Measurements from ENCODE around the gene HSPB7. TPM values are rescaled to one million over a fixed set of nuclear protein-coding genes. Genes with fewer than 3 reads are reported as not detected.

HSPB7 gene
- polyA plus RNA-seq (0.03 to 0.05 TPM in 2 of 3 replicates, not detected in the other), polyA minus RNA-seq (0.46 TPM in 1 of 3 replicates, not detected in the others)
- polyA plus RNA-seq (2011; ENCODE audit: low read depth): not detected
- polyA plus RNA-seq (2011; cell fraction: cytosol; rRNA removed): not detected in 2 replicates
- not detected in 2 replicates for polyA plus RNA-seq (2011; cell fraction: nucleus; rRNA removed)
- polyA plus RNA-seq (2012; ENCODE audit: low replicate concordance): not detected in 2 replicates
- not detected for polyA minus RNA-seq (2011; cell fraction: cytosol; rRNA and poly(A)+ RNA removed)
- polyA minus RNA-seq (2011; cell fraction: nucleus; rRNA and poly(A)+ RNA removed): not detected in 2 replicates

DNA sequence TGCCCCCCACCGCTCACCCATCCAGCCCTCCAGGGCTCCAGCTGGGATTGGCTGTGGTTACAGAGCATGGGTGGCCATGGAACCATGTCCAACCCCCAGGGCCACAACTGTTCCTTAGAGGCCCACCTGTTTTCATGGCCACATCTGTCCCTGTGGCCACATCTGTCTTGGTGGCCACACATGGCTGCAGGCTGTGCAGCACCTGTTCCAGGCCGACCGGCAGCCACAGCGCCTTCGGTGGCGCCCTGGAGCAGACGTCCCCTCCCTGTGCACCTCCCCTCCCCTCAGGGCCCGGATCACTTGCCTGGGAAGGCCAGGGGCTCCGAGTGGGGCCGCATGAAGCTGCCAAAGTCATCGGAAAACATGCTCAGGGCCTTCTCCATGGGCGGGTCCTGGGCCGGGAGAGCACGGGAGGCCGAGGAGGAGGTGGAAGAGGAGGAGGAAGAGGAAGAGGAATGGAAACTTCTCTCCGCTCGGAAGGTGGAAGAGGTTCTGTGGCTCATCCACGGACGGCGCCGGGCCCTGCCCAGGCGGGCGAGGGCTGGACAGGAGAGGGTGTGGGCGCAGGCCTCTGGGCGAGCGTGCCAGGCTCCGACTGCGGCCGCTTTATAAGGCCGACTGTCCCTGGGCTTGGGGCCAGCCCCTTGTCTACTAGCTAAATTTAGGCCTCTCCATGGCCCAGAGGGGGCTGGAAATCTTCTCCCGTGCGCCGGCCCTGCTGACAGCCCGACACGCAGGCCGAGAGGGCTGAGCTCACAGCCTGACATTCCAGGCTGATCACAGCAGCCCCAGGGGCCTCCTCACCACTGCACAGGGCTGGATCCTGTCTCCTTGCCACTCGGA lies at the start of gene HSPB7:
Gene HSPB7 (minus strand): TSS at position 583 of the 843 bp plus-strand sequence. CDS start 80 bp downstream, at position 503.
- FAIRE-seq: no peak
- Histone ChIP-seq H3K27ac (ENCODE audit: control insufficient read depth, insufficient read depth, low read length) (no peak within 1 kb of the TSS), H2AFZ (ENCODE audit: control insufficient read depth, low read length) (no peak within 1 kb of the TSS), H3K4me3 (ENCODE audit: control insufficient read depth in 2 of 3, extremely low read depth in 1 of 3, insufficient read depth in 2 of 3, low read depth in 1 of 3, low read length in 3 of 3) (no peak within 1 kb of the TSS), H3K36me3 (ENCODE audit: control insufficient read depth in 2 of 2, extremely low read depth in 1 of 2, insufficient read depth in 2 of 2, low read length in 2 of 2) (no peaks in the 10 kb centered on the region), H3K4me1 (ENCODE audit: control insufficient read depth, extremely low read depth, insufficient read depth, low read length) (peaks cover 2% of the 10 kb centered on the region), H3K27me3 (ENCODE audit: control insufficient read depth, extremely low read depth, insufficient read depth, low read length) (no peaks in the 10 kb centered on the region), H3K9me3 (ENCODE audit: control insufficient read depth, low read depth, low read length) (no peaks in the 10 kb centered on the region), H3K4me2 (ENCODE audit: control insufficient read depth, extremely low read depth, insufficient read depth, low read depth, low read length) (no peak within 1 kb of the TSS), H3K9ac (ENCODE audit: control insufficient read depth, extremely low read depth, insufficient read depth, low read length) (no peak within 1 kb of the TSS), H4K20me1 (ENCODE audit: control insufficient read depth, extremely low read depth, insufficient read depth, low read length) (peaks cover 5% of the 10 kb centered on the region), H3K9me1 (ENCODE audit: control insufficient read depth, extremely low read depth, insufficient read depth, low read length) (no peaks in the 10 kb centered on the region), H3K79me2 (ENCODE audit: control insufficient read depth, insufficient read depth, low read length) (no peaks in the 10 kb centered on the region)
- no peak for DNase-seq (ENCODE audit: low read depth, low spot score)
- TF ChIP-seq EZH2 (IDR thresholded peaks at IDR 0.05; ENCODE audit: low read length): no peak
- TF ChIP-seq, protein P1, sequence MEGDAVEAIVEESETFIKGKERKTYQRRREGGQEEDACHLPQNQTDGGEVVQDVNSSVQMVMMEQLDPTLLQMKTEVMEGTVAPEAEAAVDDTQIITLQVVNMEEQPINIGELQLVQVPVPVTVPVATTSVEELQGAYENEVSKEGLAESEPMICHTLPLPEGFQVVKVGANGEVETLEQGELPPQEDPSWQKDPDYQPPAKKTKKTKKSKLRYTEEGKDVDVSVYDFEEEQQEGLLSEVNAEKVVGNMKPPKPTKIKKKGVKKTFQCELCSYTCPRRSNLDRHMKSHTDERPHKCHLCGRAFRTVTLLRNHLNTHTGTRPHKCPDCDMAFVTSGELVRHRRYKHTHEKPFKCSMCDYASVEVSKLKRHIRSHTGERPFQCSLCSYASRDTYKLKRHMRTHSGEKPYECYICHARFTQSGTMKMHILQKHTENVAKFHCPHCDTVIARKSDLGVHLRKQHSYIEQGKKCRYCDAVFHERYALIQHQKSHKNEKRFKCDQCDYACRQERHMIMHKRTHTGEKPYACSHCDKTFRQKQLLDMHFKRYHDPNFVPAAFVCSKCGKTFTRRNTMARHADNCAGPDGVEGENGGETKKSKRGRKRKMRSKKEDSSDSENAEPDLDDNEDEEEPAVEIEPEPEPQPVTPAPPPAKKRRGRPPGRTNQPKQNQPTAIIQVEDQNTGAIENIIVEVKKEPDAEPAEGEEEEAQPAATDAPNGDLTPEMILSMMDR (optimal IDR thresholded peaks at IDR 0.05 in 1 of 3, IDR thresholded peaks at IDR 0.05 in 1 of 3, conservative IDR thresholded peaks at IDR 0.05 in 1 of 3; ENCODE audit: extremely low read depth in 1 of 3, insufficient read depth in 2 of 3, low read length in 3 of 3): no peak
- dilution Hi-C loops (cut with MboI; ENCODE audit: extremely low pct_ligation_motif_present, low sequenced_read_pairs): no loop called here

DNA sequence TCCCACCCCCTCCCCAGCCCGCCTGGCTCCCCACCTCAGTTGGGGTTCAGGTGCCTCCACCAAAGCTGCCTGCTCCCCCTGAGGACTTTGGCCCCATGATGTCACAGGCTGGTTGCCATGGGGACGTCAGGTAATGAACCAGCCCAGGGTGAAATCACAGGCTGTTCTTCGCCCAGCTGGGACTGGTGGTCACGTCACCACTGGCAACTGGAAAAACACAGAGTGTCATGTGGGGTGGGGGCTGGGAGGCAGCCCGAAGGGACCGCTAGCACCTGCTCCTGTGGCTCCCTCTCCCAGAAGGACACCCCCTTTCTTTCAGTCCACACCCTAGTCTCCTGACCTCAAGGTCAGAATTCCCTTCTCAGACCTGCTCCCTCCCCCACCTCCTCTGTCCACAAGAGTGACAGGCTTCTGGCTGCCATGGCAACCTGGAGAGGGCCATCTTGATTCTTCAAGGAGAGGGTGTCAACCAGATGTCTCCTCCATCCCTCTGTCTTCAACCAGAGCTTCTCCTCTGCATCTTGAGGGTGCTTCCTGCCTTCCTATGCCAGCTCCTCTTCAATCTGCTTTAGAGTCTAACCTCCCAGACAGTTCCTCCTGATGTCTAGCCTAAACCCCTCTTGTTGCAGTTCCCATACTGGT lies 49.4 kb upstream of the HSPB7 start:
- no peak overlapping the region for H3K4me2 ChIP-seq (ENCODE audit: control insufficient read depth, extremely low read depth, insufficient read depth, low read depth, low read length)

More for the DNA sequence above, 49.4 kb upstream of the HSPB7 start:
- dilution Hi-C loops (cut with MboI; ENCODE audit: extremely low pct_ligation_motif_present, low sequenced_read_pairs): no loop called here
- Histone ChIP-seq H3K27ac (ENCODE audit: control insufficient read depth, insufficient read depth, low read length) (no peak overlapping the region), H3K9me3 (ENCODE audit: control insufficient read depth, low read depth, low read length) (no peaks in the 10 kb centered on the region), H4K20me1 (ENCODE audit: control insufficient read depth, extremely low read depth, insufficient read depth, low read length) (no peaks in the 10 kb centered on the region), H3K9me1 (ENCODE audit: control insufficient read depth, extremely low read depth, insufficient read depth, low read length) (no peaks in the 10 kb centered on the region), H3K27me3 (ENCODE audit: control insufficient read depth, extremely low read depth, insufficient read depth, low read length) (peaks cover 11% of the 10 kb centered on the region), H3K36me3 (ENCODE audit: control insufficient read depth in 2 of 2, extremely low read depth in 1 of 2, insufficient read depth in 2 of 2, low read length in 2 of 2) (no peaks in the 10 kb centered on the region), H3K4me1 (ENCODE audit: control insufficient read depth, extremely low read depth, insufficient read depth, low read length) (peaks cover 2% of the 10 kb centered on the region), H3K4me3 (ENCODE audit: control insufficient read depth in 2 of 3, extremely low read depth in 1 of 3, insufficient read depth in 2 of 3, low read depth in 1 of 3, low read length in 3 of 3) (no peak overlapping the region), H3K9ac (ENCODE audit: control insufficient read depth, extremely low read depth, insufficient read depth, low read length) (no peak overlapping the region), H2AFZ (ENCODE audit: control insufficient read depth, low read length) (no peak overlapping the region), H3K79me2 (ENCODE audit: control insufficient read depth, insufficient read depth, low read length) (no peaks in the 10 kb centered on the region)
- no peak for DNase-seq (ENCODE audit: low read depth, low spot score)
- FAIRE-seq: no peak
- no peak for TF ChIP-seq EZH2 (IDR thresholded peaks at IDR 0.05; ENCODE audit: low read length)
- TF ChIP-seq, protein P1 (optimal IDR thresholded peaks at IDR 0.05 in 1 of 3, IDR thresholded peaks at IDR 0.05 in 1 of 3, conservative IDR thresholded peaks at IDR 0.05 in 1 of 3; ENCODE audit: extremely low read depth in 1 of 3, insufficient read depth in 2 of 3, low read length in 3 of 3): no peak
